ENCODE results near the gene UBE2C.

The UBE2C gene

DNA sequence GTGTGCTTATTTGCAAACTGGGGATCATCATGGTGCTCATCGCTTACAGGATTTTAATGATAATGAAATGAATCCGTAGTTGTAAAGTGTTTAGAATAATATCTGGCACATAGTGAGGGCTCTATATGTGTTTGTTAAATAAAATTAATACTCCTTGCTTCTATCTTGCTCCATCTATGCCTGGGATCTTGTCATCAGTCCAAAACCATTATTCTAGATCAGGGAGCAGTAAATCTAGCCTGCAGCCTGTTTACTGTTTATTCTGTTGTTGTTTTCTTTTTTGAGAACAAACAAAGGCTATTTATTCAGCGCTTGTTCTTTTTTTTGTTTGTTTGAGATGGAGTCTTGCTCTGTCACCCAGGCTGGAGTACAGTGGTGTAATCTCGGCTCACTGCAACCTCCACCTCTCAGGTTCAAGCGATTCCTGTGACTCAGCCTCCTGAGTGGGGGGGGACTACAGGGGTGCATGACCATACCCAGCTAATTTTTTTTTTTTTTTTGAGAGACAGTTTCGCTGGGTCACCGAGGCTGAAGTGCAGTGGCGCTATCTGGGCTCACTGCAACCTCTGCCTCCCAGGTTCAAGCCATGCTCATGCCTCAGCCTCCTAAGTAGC, 36.6 kb downstream of the UBE2C start:
- TF ChIP-seq, protein P1, sequence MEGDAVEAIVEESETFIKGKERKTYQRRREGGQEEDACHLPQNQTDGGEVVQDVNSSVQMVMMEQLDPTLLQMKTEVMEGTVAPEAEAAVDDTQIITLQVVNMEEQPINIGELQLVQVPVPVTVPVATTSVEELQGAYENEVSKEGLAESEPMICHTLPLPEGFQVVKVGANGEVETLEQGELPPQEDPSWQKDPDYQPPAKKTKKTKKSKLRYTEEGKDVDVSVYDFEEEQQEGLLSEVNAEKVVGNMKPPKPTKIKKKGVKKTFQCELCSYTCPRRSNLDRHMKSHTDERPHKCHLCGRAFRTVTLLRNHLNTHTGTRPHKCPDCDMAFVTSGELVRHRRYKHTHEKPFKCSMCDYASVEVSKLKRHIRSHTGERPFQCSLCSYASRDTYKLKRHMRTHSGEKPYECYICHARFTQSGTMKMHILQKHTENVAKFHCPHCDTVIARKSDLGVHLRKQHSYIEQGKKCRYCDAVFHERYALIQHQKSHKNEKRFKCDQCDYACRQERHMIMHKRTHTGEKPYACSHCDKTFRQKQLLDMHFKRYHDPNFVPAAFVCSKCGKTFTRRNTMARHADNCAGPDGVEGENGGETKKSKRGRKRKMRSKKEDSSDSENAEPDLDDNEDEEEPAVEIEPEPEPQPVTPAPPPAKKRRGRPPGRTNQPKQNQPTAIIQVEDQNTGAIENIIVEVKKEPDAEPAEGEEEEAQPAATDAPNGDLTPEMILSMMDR (IDR thresholded peaks at IDR 0.05; ENCODE audit: insufficient read depth, low read depth, low read length, missing control alignments) = no peak

DNA sequence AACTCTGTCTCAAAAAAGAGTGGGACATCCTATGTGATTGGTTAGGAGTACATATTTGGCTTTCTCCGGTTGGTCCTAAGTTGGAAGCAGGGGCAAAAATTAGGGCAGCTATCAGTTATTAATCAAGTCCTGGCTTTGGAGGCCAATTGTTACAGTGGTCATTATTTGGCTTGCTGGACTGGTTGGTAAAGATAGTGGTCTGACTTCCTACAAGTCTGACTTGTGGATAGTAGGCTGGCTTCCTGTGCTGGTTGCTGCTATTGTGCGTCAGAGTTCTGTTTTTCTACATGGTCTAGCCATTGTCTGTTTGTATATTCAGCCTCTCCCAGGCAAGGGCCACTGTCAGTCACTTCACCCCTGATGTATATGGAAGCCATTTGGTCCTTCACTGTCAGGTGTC, 37.8 kb downstream of the UBE2C start:
- no peak overlapping the region for H3K4me3 ChIP-seq (ENCODE audit: low read depth, low read length)
- TF ChIP-seq, protein P1 (IDR thresholded peaks at IDR 0.05; ENCODE audit: insufficient read depth, low read depth, low read length, missing control alignments) = no peak
- DNase-seq (ENCODE audit: low read depth) = no peak

More for the DNA sequence above, 36.6 kb downstream of the UBE2C start:
- no peak for DNase-seq (ENCODE audit: low read depth)
- no peak overlapping the region for H3K4me3 ChIP-seq (ENCODE audit: low read depth, low read length)

DNA sequence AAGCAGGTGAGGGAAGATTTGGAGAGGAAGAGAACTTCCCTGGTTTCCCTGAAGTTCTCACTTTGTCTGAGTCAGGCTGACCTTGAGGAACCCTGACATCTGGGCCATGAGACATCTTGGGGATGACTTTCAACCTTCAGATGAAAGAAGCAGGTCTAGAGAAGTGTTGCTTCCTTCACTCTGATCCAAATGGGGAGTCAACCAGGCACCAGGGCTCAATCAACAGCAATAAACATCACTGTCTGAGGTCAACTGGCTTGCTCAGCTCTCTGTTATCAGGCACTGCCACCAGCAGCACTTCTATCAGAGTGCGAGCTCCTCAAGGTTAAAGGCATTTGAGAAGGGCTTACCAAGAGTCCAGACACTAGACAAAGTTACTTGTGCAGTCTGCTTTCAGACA, 38.5 kb downstream of the UBE2C start:
- no peak overlapping the region for H3K4me3 ChIP-seq (ENCODE audit: low read depth, low read length)
- DNase-seq (ENCODE audit: low read depth) = no peak
- TF ChIP-seq, protein P1 (IDR thresholded peaks at IDR 0.05; ENCODE audit: insufficient read depth, low read depth, low read length, missing control alignments) = no peak

DNA sequence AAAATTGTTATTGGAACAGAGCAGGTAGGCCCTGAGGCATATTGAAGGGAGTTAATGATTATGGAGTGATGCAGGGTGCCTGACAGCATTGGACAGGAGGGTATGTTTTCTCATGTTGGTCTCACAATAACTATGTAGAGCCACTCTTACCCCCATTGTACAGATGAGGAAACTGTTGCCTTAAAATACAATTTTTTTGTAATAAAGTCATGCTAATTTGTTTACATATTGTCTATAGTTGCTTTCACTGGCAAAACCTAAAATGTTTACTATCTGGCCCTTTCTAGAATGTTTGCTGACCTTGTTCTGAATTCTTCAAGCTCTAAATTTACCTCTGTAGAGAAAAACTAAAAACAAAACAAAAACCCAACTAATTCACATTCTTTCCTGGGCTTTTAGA, 39.1 kb downstream of the UBE2C start:
- no peak overlapping the region for H3K4me3 ChIP-seq (ENCODE audit: low read depth, low read length)
- TF ChIP-seq, protein P1 (IDR thresholded peaks at IDR 0.05; ENCODE audit: insufficient read depth, low read depth, low read length, missing control alignments) = no peak
- DNase-seq (ENCODE audit: low read depth) = no peak

DNA sequence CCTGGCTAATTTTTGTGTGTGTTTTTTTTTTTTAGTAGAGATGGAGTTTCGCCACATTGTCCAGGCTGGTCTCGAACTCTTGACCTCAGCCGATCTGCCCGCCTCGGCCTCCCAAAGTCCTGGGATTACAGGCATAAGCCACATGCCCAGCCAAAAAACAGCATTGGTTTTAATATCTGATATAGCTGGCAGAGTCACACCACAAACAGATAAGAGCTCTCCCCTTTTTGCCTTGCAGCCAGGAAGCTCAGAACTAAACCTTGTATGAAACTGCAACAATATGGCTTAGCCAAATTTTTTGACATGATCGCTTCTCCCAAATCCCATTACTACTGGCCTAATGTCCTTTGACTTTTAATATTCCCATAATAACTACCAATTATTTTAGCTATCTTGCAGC, 39.9 kb downstream of the UBE2C start:
- DNase-seq (ENCODE audit: low read depth) = no peak
- TF ChIP-seq, protein P1 (IDR thresholded peaks at IDR 0.05; ENCODE audit: insufficient read depth, low read depth, low read length, missing control alignments) = no peak
- H3K4me3 ChIP-seq (ENCODE audit: low read depth, low read length) = no peak overlapping the region

DNA sequence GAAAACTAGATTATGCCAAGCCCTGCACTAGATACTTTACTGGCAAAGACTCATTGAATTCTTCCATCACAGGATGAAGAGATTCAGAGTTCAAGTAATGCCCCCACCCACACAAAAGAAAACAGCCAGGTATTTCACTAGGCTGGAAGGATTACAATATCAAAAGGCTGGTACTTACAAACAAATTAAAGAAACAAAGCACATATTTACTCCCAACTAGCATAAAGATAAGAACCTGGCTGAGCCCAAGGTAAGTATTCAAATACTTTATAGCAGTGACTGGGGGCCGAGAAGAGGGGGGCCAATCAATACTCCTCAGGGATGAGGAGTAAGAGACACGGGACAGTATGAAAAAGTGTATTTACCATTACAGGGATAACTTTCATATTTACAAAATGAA, 41.0 kb downstream of the UBE2C start:
- DNase-seq (ENCODE audit: low read depth) = no peak
- H3K4me3 ChIP-seq (ENCODE audit: low read depth, low read length) = no peak overlapping the region
- TF ChIP-seq, protein P1 (IDR thresholded peaks at IDR 0.05; ENCODE audit: insufficient read depth, low read depth, low read length, missing control alignments) = no peak

Measured in GM12865 (cell line).